GM21576 (cell line): ENCODE measurements around the gene KDM3A.
"Not testable (repeated sequence)": the region's sequence is repeated elsewhere in the genome, so short reads cannot be mapped to it uniquely, and the experiment has no call there.

Source experiments
- ATAC-seq: cut with Tn5 transposase; IDR thresholded peaks from one replicate; pipeline ENCODE4 v1.9.1; 2021; ENCODE audit warnings: mild to moderate bottlenecking, moderate library complexity; ENCODE audit not compliant: unreplicated experiment

The KDM3A gene

GRCh38 chr2:86471637-86472036 lies 30.5 kb downstream of the KDM3A start:
- ATAC-seq, result no peak

- no peak for ATAC-seq
Measured at GRCh38 chr2:86476092-86476491, 34.9 kb downstream of the KDM3A start.

- ATAC-seq, result no peak
Measured at GRCh38 chr2:86476918-86477317, 35.7 kb downstream of the KDM3A start.

- ATAC-seq, result no peak
Measured at GRCh38 chr2:86477349-86477748, 36.2 kb downstream of the KDM3A start.

- no peak for ATAC-seq
Measured at GRCh38 chr2:86480105-86480504, 38.9 kb downstream of the KDM3A start.

GRCh38 chr2:86482034-86482433 lies 40.9 kb downstream of the KDM3A start:
- ATAC-seq, result no peak

GRCh38 chr2:86484385-86484784 lies 43.2 kb downstream of the KDM3A start:
- no peak for ATAC-seq

- ATAC-seq, result no peak
Measured at GRCh38 chr2:86485103-86485502, 43.9 kb downstream of the KDM3A start.

GRCh38 chr2:86485802-86486201 lies 44.6 kb downstream of the KDM3A start:
- ATAC-seq, result no peak

GRCh38 chr2:86487062-86487461 lies 45.9 kb downstream of the KDM3A start:
- no peak for ATAC-seq

- ATAC-seq, result no peak
Measured at GRCh38 chr2:86488561-86489250, 47.5 kb downstream of the KDM3A start.

- ATAC-seq, result no peak
Measured at GRCh38 chr2:86489542-86489941, 48.4 kb downstream of the KDM3A start.

- no peak for ATAC-seq
Measured at GRCh38 chr2:86490245-86490644, 49.1 kb downstream of the KDM3A start.

- no peak for ATAC-seq
Measured at GRCh38 chr2:86491088-86491487, 49.9 kb downstream of the KDM3A start.

GRCh38 chr2:86492048-86492453 lies 50.9 kb downstream of the KDM3A start:
- ATAC-seq, result no peak

GRCh38 chr2:86496391-86496790 lies 55.2 kb downstream of the KDM3A start:
- not testable (repeated sequence) for ATAC-seq

GRCh38 chr2:86498468-86499260 lies 57.5 kb downstream of the KDM3A start:
- ATAC-seq, result no peak

GRCh38 chr2:86499326-86499725 lies 58.2 kb downstream of the KDM3A start:
- no peak for ATAC-seq

GRCh38 chr2:86500325-86501083 lies 59.3 kb downstream of the KDM3A start:
- ATAC-seq, result no peak

- no peak for ATAC-seq
Measured at GRCh38 chr2:86507600-86507999, 66.4 kb downstream of the KDM3A start.

- ATAC-seq, result no peak
Measured at GRCh38 chr2:86510436-86510933, 69.3 kb downstream of the KDM3A start.
